Left lung (tissue), 10 donors: ENCODE results near the gene GRAMD4. TPM values are rescaled to one million over a fixed set of nuclear protein-coding genes. Genes with fewer than 3 reads are reported as not detected.

ENCODE experiments used
- ATAC-seq: fragments of 200-7000 bp; cut with Tn5 transposase; one replicate; pipeline ENCODE4 v1.9.1; 2020; ENCODE audit warnings: moderate library complexity
- DNase-seq, 4 donors: peaks; one replicate each; pipeline ENCODE4 v3.0.0-alpha.2; 2013 to 2020
- H3K27ac ChIP-seq, 2 donors: fragments of 200-600 bp; sonication (generic) in 1 of 2; one replicate each; pipeline versions ENCODE4 v1.5.0 to v1.8.0; 2020 to 2021
- H3K27me3 ChIP-seq, 2 donors: fragments of 200-600 bp; sonication (generic) in 1 of 2; one replicate each; pipeline versions ENCODE4 v1.5.0 to v1.8.0; 2020 to 2021
- H3K36me3 ChIP-seq, 2 donors: fragments of 200-600 bp; sonication (generic) in 1 of 2; one replicate each; pipeline versions ENCODE4 v1.5.0 to v1.8.0; 2020 to 2021
- H3K4me1 ChIP-seq, 2 donors: fragments of 200-600 bp; one replicate each; pipeline ENCODE4 v1.8.0; 2021
- H3K4me3 ChIP-seq, 2 donors: fragments of 200-600 bp; sonication (generic) in 1 of 2; one replicate each; pipeline versions ENCODE4 v1.5.0 to v1.8.0; 2020 to 2021; ENCODE audit warnings: mild to moderate bottlenecking in 1 of 2
- H3K9me3 ChIP-seq, 2 donors: fragments of 200-600 bp; sonication (generic) in 1 of 2; one replicate each; pipeline versions ENCODE4 v1.5.0 to v1.8.0; 2020 to 2021
- intact Hi-C, 2 donors: fragments of 100-400 bp; cut with DNase I; formaldehyde crosslinking; loops; one replicate each; pipeline versions ENCODE4 v1.11.2 to v1.14.2; 2022
- polyA plus RNA-seq, 6 donors: library from polyadenylated mRNA; unstranded; fragments of 120-200 nt; gene quantifications; one replicate each; pipeline ENCODE4 v1.2.1, GENCODE V29; 2013; ENCODE audit not compliant: insufficient read length in 6 of 6
- total RNA-seq, 2 donors: library from RNA; stranded (reverse); fragmentation: NEBNext Ultra II Directional; extraction: Animal tissue kit (Norgen Biotek cat#: 25700); gene quantifications; one replicate each; pipeline ENCODE4 v1.2.1, GENCODE V29; 2021
- TF ChIP-seq, protein P1 (sequence below), 2 donors: fragments of 200-600 bp; sonication (generic) in 1 of 2; IDR thresholded peaks; one replicate each; pipeline versions ENCODE4 v1.5.0 to v1.8.0; 2021; ENCODE audit warnings: antibody characterized with exemption in 2 of 2
- donor health status: DM: no; HTN: yes; CAD: no.
- donor health status: DM: no; HTN: no; CAD: no.

GRAMD4 gene
- total and polyA plus RNA-seq, 8 donors, result 25.2 to 78.2 (median 36.6) TPM

DNA sequence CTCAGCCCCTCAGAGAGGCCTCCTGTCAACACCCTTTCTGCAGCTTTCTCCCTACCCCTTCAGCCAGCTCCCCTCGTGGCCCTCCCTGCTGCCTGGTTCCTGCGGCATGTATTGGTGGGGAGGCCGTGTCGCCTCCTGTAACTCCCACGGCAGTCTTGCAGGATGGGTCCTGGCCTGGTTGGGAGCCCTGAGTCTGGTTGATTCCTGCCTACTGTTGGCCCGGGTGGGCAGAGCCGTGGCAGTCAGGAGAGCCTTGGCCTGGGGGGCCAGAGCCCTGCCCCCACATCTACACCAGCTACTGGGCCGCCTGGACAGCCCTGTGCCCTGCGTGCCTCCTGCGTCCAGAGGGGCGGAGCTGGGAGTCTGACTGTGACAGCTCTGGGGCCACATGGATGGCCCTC lies 30.3 kb upstream of the GRAMD4 start:
- ATAC-seq, result no peak
- H3K9me3 ChIP-seq, result no peaks in the 10 kb centered on the region
- no peak overlapping the region for H3K27ac ChIP-seq
- H3K4me3 ChIP-seq, result no peak overlapping the region
- H3K36me3 ChIP-seq, result no peaks in the 10 kb centered on the region
- intact Hi-C loops, result no loop called here
- peaks cover 12 to 73% of the 10 kb centered on the region in 2 donors for H3K4me1 ChIP-seq
- DNase-seq, result peak in 1 of 4 donors; percentile 66
- TF ChIP-seq, protein P1, sequence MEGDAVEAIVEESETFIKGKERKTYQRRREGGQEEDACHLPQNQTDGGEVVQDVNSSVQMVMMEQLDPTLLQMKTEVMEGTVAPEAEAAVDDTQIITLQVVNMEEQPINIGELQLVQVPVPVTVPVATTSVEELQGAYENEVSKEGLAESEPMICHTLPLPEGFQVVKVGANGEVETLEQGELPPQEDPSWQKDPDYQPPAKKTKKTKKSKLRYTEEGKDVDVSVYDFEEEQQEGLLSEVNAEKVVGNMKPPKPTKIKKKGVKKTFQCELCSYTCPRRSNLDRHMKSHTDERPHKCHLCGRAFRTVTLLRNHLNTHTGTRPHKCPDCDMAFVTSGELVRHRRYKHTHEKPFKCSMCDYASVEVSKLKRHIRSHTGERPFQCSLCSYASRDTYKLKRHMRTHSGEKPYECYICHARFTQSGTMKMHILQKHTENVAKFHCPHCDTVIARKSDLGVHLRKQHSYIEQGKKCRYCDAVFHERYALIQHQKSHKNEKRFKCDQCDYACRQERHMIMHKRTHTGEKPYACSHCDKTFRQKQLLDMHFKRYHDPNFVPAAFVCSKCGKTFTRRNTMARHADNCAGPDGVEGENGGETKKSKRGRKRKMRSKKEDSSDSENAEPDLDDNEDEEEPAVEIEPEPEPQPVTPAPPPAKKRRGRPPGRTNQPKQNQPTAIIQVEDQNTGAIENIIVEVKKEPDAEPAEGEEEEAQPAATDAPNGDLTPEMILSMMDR (IDR thresholded peaks at IDR 0.05), result no peak
- H3K27me3 ChIP-seq, result no peaks in the 10 kb centered on the region

DNA sequence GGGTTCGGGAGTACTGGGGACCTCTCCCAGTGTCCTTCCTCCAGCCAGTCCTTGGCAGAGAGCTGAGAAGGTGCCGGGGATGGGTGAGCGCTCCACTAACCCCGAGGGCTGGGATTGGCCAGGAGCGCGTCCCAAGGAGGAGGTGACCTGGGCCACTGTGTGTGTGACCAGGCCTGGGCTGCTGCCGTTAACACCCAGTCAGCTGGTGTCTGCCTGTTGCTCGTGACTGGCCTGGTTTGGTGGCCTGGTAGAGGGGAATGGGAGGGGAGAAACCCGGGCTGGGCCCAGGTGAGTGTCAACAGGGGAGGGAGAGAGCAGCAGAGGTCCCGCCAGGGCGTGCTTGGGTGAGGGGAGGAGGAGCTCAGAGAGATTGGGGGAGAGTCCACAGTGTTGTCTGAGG lies 29.9 kb upstream of the GRAMD4 start:
- no peak overlapping the region for H3K27ac ChIP-seq
- intact Hi-C loops, result no loop called here
- peak in 1 of 4 donors; percentile 75 for DNase-seq

DNA sequence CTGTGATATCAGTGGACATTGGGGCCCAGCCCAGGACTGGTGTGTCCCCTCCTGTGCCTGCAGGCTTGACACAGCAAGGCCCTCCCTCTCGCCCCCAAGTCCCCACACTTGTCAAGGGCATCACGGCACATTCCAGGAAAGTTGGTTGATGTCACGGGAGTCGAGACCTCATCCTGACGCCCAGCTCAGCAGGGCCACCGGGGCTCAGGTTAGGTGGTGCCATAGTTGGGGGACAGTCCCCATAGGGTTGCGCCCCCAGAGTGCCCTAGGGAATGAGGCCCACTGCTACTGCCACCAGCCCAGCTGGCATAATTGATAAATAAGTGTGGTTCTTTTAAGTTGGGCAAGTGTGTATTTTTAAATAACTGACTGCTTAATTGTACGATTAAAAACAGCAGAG lies 28.3 kb upstream of the GRAMD4 start:
- Histone ChIP-seq H3K4me1 (peaks cover 16 to 80% of the 10 kb centered on the region in 2 donors), H3K9me3 (no peaks in the 10 kb centered on the region), H3K4me3 (no peak overlapping the region), H3K27ac (peak overlapping the region; percentile 72 to 95), H3K36me3 (no peaks in the 10 kb centered on the region), H3K27me3 (no peaks in the 10 kb centered on the region)
- intact Hi-C loops, result no loop called here
- ATAC-seq (no peak), DNase-seq (no peak)
- TF ChIP-seq, protein P1 (IDR thresholded peaks at IDR 0.05), result no peak

More for the DNA sequence above, 29.9 kb upstream of the GRAMD4 start:
- TF ChIP-seq, protein P1 (IDR thresholded peaks at IDR 0.05), result no peak
- Histone ChIP-seq H3K36me3 (no peaks in the 10 kb centered on the region), H3K4me1 (peaks cover 12 to 73% of the 10 kb centered on the region in 2 donors), H3K27me3 (no peaks in the 10 kb centered on the region), H3K9me3 (no peaks in the 10 kb centered on the region), H3K4me3 (no peak overlapping the region)
- no peak for ATAC-seq

GRCh38 chr22:46592390-46592872 lies 27.8 kb upstream of the GRAMD4 start:
- no peaks in the 10 kb centered on the region for H3K36me3 ChIP-seq
- H3K9me3 ChIP-seq, result no peaks in the 10 kb centered on the region
- intact Hi-C loops, result no loop called here
- peak overlapping the region; percentile 72 to 95 for H3K27ac ChIP-seq
- TF ChIP-seq, protein P1 (IDR thresholded peaks at IDR 0.05), result no peak
- H3K4me3 ChIP-seq, result peak overlapping the region in 1 of 2 donors; percentile 17
- no peaks in the 10 kb centered on the region for H3K27me3 ChIP-seq
- DNase-seq (peak in 3 of 4 donors; percentile 64 to 80 (median 64)), ATAC-seq (peak; percentile 8)
- peaks cover 14 to 75% of the 10 kb centered on the region in 2 donors for H3K4me1 ChIP-seq

- H3K27ac ChIP-seq, result peak overlapping the region; percentile 72 to 95
- no peaks in the 10 kb centered on the region for H3K36me3 ChIP-seq
- peak overlapping the region in 1 of 2 donors; percentile 17 for H3K4me3 ChIP-seq
- no peaks in the 10 kb centered on the region for H3K27me3 ChIP-seq
- peak; percentile 43 for ATAC-seq
- peak in 2 of 4 donors; percentile 80 to 86 for DNase-seq
- TF ChIP-seq, protein P1 (IDR thresholded peaks at IDR 0.05), result no peak
- H3K9me3 ChIP-seq, result no peaks in the 10 kb centered on the region
- intact Hi-C loops, result no loop called here
- peaks cover 8 to 74% of the 10 kb centered on the region in 2 donors for H3K4me1 ChIP-seq
These were observed 26.9 kb upstream of the GRAMD4 start for GRCh38 chr22:46593211-46593681.
